AG20443 (cell line): ENCODE results near the gene OR2T27.
"Not testable (repeated sequence)": the region's sequence is repeated elsewhere in the genome, so short reads cannot be mapped to it uniquely, and the experiment has no call there.

ENCODE experiments used
- DNase-seq: peaks from one replicate; pipeline ENCODE4 v3.0.0; 2012; ENCODE audit warnings: low spot score, mixed read lengths

The OR2T27 gene, protein sequence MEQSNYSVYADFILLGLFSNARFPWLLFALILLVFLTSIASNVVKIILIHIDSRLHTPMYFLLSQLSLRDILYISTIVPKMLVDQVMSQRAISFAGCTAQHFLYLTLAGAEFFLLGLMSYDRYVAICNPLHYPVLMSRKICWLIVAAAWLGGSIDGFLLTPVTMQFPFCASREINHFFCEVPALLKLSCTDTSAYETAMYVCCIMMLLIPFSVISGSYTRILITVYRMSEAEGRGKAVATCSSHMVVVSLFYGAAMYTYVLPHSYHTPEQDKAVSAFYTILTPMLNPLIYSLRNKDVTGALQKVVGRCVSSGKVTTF

DNA sequence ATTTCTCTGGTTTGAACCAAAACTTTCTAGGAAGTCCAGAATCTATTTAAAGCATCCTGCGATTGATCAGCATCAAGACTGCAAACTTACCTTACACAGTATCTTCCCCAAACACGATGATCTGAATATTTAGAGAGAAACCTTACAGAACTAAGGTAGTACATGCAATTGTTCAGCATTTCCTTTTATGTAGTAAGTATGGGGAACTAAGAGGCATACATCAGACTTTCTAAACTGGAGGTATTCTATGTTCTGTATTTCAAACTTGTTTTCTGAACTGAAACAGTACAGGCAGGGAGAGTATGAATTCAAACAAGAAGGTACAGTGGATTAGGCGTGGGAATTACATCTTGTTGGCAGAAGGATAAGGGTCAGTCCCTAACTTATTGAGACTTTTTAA, at the start of gene OR2T27:
OR2T27 (minus strand) TSS at position 175 of the 400 bp plus-strand sequence. CDS start 4,644 bp downstream, outside the sequence.
- not testable (repeated sequence) for DNase-seq

DNA sequence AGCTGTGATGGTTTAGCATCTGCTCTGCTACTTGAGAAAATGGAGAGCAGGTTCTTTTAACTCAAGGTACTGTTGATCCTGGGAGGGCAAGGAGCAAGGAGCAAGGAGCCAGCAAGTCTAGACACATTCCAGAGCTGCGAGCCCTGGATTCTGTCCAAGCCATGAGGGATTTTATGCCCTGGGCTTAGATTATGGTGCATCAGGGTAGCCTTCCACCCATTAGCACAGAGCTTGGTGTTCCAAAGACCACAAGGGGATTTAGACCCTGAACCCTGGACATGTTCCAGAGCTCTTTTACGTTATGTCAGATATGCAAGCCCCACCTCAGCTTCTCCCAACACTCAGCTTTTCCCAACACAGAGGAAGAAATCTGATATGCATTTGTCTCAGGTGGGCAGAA, 49.3 kb upstream of the OR2T27 start:
- DNase-seq, result no peak

DNA sequence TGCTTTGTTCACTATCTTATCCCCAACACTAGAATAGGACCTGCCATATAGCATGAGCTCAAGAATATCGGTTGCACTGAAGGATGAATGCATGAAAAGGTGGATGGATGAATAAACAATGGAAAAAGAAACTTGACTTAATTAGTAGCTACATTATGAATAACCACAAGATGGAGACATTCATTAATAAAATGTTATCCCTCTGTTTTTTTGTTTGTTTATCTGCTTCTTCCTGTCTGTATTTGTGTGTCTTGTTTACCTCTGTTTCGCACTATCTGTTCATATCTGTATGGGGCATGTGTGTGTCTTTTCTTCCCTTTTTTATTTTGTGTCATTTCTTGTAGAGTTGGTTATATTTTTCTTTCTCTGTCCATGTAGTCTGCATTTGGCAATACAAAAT, 48.3 kb upstream of the OR2T27 start:
- no peak for DNase-seq

DNA sequence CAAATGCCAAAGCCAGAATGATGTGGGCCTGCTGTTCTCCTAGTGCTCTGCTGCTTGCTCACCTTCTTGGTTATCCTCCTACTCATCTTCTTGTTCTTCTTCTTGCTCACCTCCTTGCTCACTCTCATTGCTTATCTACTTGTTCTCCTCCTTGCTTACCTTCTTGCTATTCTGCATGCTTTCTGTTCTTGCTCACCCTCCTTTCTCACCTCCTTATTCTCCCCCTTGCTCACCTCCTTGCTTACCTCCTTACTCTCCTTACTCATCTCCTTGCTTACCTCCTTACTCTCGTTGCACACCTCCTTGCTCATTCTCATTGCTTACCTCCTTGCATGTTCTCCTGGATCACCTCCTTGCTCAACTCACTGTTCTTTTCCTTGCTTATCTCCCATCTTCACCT, 47.4 kb upstream of the OR2T27 start, which contains the start of gene OR14I1:
OR14I1 (minus strand) TSS at position 53 of the 400 bp plus-strand sequence.
- no peak for DNase-seq

DNA sequence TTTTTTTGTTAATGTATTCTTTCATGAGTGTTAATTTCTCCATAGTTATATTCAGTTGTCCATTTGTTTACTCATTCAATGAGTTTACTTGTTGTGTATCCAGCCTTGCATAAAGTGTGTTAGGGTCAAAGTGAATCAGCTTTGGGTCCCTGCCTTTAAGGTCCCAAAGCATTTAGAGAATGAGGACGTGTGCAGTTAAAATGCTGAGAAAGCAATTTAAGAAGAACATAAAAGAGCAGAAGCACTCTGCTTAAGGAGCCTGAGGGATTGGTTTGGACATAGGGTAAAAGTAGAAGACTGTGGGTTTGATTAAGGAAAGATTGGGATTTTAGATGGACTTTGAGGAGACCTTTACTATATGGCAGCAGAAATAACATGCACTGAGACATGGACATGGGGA, 43.8 kb upstream of the OR2T27 start:
- DNase-seq, result no peak

DNA sequence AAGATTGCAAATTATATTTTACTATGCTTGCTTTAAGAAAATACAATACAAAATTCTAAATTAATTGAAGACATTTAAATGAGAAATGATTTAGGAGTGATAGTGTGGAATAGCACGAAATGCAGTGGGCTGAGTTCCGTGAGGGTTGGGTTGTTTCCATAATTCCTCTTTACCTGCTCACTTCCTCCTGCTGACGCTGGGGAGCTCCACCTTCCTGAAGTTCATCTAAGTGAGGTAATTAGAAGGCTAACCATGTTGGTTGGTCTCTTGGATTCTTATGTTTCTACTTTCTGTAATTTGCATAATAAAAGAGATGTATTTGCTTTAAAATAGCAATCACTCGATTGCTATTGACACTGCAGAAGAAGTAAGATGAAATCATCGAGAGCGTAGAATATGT, 42.6 kb upstream of the OR2T27 start:
- DNase-seq, result no peak

DNA sequence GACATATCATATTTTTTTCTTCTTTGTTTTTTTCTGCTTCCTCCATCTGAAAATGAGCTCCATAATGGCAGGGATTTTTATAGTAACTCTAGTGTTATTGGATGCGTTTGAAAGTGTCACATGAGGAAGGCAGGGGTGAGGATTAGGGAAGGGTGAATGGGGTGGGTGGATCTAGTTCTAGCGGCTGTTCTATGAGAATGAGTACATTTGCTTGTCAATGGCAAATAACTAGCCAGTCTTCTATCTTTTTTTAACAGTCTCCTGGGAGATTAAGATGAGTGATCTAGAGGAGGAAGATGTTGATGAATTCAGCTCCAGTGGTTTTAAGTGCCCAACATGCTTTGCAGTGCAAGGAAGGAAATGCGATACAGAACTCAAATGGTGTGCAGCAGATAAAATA, 41.4 kb upstream of the OR2T27 start:
- DNase-seq, result no peak

DNA sequence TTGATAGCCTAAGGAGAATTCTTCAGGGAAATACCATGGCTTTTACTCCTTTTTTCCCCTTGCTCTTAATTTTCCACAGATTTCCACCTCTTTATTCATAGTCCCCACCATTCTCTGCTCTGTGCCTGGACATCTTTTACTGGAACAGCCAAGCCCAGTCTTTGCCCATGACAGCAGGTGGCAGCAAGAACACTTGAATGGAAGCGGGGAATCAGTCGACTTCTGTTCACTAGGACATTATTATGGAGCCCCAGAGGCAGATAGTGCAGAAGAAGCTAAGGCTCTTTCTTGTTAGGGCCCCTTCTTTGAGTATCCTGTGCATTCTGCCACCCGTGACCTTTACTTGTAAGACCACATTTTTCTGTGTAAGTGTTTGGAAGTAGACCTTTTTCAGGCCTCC, 40.9 kb upstream of the OR2T27 start:
- no peak for DNase-seq

DNA sequence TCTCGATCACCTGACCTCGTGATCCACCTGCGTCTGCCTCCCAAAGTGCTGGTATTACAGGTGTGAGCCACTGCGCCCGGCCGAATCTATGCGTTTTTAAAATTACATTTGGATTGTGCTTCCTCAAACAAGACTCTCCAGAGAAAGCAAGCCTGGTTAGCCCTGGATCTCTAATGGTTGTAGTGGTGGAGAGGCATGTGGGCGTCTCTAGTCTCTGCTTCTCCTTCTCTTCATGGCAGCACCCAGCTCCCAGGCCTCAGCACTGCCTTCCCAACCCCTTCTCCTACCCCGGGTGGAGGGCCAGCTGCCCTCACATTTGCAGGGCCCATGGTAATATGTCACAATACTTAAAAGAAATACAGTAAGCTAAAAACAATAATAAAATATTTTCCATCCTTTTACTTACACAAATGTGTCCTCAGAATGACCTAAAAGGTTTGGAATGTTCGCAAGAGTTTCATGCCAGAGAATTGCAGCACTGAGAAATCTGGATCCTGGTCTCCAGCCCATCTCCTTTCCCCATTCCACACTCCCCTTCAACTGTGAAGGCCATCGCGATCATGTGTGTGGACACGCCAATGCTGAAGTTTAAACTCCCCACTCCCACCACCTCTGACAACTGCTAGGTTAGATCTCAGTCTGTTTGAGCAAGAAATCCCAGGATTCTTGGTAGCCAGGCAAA, 40.3 kb upstream of the OR2T27 start:
- peak; percentile 54 for DNase-seq

DNA sequence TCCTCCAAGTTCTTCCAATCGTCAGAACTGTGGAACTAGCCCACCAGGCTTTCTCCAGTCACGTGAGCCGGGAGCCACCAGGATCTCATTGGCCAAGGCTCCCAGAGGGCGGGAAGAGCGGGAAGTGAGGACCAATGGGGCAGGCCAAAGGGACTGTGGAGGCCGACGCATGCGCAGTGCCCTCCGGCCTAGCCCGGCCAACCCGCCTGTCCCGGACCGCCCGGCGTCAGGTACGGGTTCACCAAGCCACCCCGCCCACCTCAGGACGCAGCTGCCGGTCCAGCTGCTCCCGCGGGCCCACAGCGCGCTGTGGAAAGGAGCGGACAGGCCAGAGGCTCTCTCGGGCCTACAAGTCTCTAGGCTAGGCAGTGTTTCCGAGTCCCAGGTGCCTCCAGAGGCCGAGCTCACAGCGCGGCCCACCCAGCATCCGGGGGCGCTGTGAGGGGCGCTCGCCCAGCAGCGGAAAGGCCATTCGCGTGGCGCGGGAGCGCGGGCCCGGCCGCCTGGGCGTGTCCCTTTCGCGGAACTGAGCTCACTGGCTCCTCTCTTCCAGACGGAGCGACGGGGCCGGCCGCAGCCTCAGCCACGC, 36.3 kb upstream of the OR2T27 start:
- no peak for DNase-seq

DNA sequence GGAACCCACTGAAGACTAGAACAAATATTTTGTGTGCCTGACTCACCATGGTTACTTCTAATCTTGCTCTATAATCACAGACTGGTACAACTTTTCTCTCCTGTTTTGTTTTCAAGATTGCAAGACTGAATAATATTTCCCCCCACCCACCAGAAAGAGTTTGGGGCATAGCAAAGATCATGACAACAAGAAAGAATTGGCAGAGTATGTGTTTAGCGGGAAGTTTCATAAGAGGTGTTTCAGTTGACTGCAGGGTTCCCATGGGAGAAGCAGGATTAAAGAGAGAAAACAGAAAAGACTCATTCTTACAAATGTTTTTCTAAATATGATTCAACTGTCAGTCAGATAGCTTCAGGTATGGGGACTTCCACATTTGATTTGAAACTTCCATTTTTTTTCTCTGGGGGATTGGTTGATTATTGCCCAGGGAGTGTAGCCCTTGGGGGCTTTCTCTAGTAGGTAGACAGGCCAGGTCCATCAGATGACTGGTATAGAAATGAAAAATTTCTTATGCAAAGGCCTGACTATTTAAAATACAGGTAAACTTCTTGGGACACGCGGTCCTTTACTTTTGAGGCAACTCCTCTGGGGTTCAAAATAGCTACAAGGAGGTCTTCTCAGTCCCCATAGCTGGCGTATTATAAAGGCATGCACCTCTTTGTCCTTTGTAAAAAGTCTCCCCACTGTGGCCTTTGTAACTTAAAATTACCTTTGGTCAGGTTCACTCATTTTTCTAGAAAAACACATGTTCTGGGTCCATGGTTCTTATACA, 33.4 kb upstream of the OR2T27 start:
- DNase-seq, result no peak

DNA sequence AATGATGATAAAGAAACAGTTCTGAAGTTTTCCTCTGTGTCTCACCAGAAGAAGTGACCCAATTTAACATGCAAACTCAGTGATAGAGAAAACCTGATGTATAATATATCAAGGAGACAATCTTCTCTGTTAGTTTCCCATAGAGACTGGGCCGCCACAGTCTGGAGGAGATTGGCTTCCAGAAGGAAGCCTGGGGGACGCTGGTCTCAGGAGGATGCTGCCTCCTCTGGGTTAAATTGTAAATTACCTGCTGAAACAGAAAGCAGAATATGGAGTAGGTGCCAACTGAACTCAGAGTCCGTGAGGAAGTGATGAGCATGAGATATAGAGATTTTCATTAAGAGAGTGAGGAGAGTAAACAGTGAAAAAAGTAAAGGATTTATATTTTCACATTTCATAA, 31.5 kb upstream of the OR2T27 start:
- DNase-seq, result no peak

DNA sequence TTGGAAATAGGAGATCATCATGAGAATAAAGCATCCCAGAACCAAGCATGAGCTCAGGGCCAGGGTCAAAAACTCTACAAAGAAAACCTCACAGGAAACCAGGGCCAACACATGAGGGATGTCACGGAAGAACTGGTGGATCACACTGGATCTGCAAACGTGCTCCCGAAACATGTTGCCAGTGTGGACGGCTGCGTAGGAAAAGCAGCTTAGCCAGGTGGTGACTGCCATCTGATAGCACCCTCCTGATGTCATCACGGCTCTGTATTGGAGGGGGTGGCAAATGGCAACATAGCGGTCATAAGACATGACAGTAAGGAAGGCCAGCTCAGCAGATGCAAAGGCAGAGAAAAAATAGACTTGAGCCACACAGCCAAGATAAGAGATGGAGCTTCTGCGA, 26.3 kb upstream of the OR2T27 start:
- DNase-seq, result no peak

DNA sequence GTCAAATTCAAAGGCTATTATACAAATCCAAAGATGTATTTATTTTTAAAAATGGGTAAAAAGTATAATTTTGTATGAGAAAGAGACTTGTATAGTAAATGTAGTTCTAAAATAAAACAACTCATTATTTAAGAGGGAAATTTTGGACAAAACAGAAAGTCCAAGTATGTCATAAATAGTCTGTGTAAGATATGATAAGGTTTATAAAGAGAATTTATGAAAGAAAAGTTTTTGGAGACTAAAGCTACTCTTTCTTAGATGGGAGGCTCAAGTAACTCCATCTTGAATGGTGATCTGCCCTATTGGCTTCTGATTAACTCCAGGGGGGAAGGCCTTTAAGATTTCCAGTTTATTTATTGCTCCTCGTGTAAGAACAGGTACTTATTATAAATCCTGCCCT, 14.7 kb upstream of the OR2T27 start:
- DNase-seq, result no peak

DNA sequence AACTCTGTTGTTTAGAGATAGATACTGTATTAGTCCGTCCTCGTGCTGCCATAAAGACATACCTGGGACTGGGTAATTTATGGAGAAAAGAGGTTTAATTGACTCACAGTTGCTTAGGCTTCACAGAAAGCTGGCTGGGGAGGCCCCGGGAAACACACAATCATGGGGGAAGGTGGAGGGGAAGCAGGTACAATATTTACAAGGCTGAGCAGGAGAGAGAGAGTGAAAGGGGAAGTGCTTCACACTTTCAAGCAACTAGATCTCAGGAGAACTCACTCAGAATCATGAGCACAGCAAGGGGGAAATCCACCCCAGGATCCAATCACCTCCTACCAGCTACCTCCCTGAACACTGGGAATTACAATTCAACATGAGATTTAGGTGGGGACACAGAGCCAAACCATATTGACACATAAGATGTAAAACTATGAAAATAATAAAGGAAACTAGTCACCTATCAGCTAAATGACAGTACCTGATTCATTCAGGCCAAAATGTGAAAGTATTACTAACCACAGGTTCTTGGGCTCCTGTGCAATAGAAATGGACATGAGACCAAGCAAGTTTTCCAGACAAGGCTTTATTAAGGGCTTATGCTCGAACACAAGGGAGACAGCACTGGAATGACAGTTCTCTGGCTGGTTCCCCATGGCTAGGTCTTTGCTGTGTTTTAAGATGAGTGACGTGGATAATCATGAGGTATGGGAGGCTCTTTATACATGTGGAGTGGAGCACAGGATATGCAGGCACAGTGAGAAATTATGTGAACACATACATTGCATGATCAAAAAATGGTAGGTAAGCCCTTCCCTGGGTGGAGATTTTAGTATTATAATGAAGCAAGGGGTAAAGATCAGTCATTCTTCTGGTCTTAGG, 8.4 kb upstream of the OR2T27 start:
- DNase-seq, result not testable (repeated sequence)

DNA sequence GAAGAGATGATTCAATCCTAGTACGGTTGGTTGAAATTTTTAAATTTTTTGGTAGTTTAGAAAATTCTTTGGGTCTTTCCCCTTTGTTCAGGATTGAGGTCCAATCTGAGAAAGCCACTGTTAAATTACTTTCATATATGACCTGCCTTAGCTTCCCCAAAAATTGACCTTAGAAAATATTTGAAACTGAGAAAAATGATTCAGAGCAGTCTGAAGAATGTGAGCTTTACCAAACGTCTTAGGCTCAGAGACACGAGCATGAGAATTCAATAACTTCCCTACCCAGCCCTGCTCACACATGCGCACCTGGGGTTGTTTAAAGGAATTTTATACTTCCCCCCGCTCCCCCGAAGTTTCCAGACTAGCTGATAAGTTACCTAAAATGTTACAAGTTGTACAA, 1.5 kb upstream of the OR2T27 start:
- DNase-seq, result not testable (repeated sequence)

DNA sequence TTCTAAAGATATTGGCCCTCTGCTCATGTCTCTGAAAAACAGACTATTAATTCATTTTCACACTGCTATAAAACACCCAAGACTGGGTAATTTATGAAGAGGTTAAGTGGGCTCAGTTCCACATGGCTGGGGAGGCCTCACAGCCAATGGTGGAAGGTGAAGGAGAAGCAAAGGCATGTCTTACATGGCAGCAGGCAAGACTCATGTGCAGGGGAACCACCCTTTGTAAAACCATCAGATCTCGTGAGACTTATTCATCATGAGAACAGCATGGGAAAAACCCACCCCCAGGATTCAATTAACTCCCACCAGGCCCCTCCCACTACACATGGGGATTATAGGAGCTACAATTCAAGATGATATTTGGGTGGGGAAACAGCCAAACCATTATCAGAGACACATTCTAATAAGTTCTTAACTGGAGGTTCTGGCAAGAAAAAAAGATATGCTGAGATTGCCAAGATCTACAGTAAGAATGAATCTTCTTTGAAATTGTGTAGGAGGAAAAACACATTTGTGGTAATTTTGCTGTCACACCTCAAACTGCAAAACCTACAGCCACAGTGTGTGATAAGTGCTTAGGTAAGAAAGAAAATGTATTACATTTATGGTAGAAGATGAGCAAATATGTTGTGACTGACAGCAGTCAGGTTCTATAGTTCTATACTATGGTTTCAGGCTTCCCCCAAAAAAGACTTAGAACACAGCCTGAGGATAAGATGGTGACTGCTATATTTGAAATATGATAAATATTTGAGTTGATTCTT, 6.4 kb downstream of the OR2T27 start:
- DNase-seq, result not testable (repeated sequence)

DNA sequence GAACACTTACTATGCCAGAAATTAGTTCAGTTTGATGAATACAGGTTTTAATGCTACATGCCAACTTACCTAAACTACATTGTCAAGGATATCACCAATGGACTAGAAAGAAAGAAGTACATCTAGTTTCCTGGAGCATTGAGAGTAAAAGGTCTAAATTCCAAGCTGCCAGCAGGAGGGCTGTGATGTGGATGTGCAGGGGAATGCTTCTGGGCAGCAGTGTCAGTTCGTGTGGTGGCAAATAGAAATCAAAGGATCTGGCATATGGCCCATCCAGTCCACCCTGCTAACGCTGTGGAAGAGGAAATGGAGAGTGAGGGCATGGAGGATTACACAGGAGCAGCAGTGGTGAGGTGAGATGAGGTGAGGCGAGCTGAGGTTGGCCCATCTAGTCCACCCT, 10.2 kb downstream of the OR2T27 start, which contains the start of gene OR2T35:
OR2T35 (minus strand) TSS at position 101 of the 400 bp plus-strand sequence. CDS start 6,020 bp downstream, outside the sequence.
- not testable (repeated sequence) for DNase-seq

DNA sequence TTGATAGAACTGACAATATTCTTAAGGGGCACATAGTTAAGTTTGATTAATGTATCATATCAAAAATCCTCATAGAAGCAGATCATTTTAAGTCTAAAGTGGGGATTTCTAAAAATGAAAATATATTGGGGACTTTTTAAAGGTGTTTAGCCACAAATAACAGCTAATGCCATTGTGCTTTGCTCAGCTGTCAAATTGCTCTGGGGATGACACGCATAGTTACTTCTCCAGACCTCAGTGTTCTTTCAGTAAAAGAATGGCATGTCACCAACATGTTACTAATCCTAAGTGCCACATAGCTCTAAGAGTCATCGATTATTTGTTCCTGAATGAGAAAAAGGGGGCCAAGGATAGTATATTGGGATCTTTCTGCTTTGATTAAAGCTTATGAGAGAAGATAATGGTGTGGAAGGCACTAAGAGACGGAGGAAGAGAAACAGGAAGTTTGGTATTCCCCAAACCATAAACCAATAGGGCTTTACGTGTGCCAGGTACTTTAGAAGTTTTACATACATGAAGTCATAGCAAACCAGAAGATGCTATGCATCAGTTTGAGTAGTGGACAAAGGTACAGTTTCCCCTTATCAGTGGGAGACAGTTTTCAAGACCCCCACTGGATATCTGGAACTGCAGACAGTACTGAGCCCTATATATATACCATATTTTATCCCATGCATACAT, 12.2 kb downstream of the OR2T27 start:
- not testable (repeated sequence) for DNase-seq

DNA sequence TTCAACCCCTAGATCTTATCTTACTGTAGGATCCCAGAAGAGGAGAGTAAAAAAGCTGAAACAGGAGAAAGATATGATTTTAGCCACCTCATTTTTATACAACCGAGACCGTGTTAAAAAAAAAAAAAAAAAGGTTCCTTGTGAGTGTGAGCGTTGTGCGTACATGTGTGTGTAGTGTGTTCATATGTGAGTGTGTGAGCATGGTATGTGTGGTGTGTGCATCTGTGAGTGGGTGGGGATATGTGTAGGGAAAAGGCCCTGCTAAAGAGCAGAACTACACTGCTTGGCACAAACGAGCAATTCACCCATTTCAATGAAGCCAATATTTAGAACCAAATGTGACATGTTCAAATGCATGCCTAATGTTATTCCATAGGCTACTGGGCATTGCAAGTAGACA, 13.7 kb downstream of the OR2T27 start:
- not testable (repeated sequence) for DNase-seq
